ENCODE data around the gene PHF2. TPM values are rescaled to one million over a fixed set of nuclear protein-coding genes. Genes with fewer than 3 reads are reported as not detected.

The PHF2 gene
- total RNA-seq, 2 experiments from 2014 or later, result 20.6 to 23.7 TPM

DNA sequence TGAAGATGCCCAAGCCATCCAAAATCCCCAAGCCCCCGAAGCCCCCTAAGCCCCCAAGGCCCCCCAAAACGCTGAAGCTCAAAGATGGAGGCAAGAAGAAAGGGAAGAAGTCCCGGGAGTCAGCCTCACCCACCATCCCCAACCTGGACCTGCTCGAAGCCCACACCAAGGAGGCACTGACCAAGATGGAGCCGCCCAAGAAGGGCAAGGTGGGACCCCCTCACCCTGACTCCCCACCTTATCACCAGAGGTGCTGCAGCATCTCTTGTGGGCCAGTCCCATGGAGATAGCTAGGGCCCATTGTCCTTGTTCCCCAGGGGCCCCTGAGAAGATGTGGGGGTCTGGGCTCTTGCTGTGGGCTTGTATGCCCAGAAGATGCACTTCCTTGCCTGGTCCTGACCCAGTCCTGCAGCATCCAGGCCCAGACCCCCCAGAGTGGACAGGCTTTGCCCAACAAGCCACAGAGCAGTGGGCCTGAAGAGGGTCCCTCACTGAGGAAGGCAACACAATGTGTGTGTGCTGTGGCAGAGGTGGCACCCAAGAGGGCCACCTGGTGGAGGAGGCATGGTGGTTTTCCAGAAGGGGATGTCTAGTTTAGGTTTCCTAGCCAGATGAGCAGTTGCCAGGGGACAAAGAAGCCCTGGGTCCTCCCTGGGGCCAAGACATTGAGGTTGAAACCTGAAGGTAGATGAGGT is 84.1 kb downstream of the PHF2 start:
- no peak for TF ChIP-seq EZH2phosphoT487 (IDR thresholded peaks at IDR 0.05; ENCODE audit: borderline replicate concordance, low read depth, low read length)
- TF ChIP-seq, protein P1, sequence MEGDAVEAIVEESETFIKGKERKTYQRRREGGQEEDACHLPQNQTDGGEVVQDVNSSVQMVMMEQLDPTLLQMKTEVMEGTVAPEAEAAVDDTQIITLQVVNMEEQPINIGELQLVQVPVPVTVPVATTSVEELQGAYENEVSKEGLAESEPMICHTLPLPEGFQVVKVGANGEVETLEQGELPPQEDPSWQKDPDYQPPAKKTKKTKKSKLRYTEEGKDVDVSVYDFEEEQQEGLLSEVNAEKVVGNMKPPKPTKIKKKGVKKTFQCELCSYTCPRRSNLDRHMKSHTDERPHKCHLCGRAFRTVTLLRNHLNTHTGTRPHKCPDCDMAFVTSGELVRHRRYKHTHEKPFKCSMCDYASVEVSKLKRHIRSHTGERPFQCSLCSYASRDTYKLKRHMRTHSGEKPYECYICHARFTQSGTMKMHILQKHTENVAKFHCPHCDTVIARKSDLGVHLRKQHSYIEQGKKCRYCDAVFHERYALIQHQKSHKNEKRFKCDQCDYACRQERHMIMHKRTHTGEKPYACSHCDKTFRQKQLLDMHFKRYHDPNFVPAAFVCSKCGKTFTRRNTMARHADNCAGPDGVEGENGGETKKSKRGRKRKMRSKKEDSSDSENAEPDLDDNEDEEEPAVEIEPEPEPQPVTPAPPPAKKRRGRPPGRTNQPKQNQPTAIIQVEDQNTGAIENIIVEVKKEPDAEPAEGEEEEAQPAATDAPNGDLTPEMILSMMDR (conservative IDR thresholded peaks at IDR 0.05; ENCODE audit: low read length), result peak; percentile 20; the same call in 1 of the 2 replicates
- H3K9me2 ChIP-seq (ENCODE audit: insufficient read depth, low read length), result no peaks in the 10 kb centered on the region
- H3K36me3 ChIP-seq (ENCODE audit: insufficient read depth, low read length), result no peaks in the 10 kb centered on the region
- intact Hi-C loops (cut with micrococcal nuclease; ENCODE audit: unreplicated experiment), result no loop called here
- no peak for DNase-seq (ENCODE audit: low spot score)
- no peak overlapping the region for H2AFZ ChIP-seq (ENCODE audit: low read length)
- no peak overlapping the region for H3K4me2 ChIP-seq (ENCODE audit: low read length)
- BruUV-seq (replicated peaks), result no TSS peak
- H3K4me3 ChIP-seq (ENCODE audit: low read depth, low read length, poor library complexity, severe bottlenecking), result no peak overlapping the region
- no peaks in the 10 kb centered on the region for H3K9me3 ChIP-seq (ENCODE audit: low read length)
- no peaks in the 10 kb centered on the region for H3K79me2 ChIP-seq (ENCODE audit: insufficient read depth, low read depth, low read length)
- no peak overlapping the region for H3K27ac ChIP-seq (ENCODE audit: low read depth, low read length, poor library complexity, severe bottlenecking)
- no peaks in the 10 kb centered on the region for H4K20me1 ChIP-seq (ENCODE audit: insufficient read depth, low read length)
- ChIA-PET POLR2A (no interaction called here), CTCF (ENCODE audit: unreplicated experiment) (no interaction called here)
- no peaks in the 10 kb centered on the region for H3K4me1 ChIP-seq (ENCODE audit: insufficient read depth, low read length, poor library complexity, severe bottlenecking)

DNA sequence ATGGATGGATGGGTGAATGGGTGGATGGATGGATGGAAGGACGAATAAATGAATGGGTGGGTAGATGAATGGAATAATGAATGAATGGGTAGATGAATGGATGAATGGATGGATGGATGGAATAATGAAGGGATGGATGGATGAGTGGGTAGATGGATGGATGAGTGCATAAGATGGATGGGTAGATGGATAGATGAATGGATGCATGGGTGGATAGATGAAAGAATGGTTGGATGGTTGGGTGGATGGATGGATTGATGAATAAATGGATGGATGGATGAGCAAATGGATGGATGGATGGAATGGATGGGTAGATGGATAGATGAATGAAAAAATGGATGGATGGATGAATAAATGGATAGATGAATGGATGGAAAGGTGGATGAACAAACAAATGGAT is 85.2 kb downstream of the PHF2 start:
- Histone ChIP-seq H3K36me3 (ENCODE audit: insufficient read depth, low read length) (no peaks in the 10 kb centered on the region), H3K9me3 (ENCODE audit: low read length) (no peaks in the 10 kb centered on the region), H3K4me1 (ENCODE audit: insufficient read depth, low read length, poor library complexity, severe bottlenecking) (no peaks in the 10 kb centered on the region), H3K79me2 (ENCODE audit: insufficient read depth, low read depth, low read length) (no peaks in the 10 kb centered on the region), H3K4me2 (ENCODE audit: low read length) (no peak overlapping the region), H3K9me2 (ENCODE audit: insufficient read depth, low read length) (no peaks in the 10 kb centered on the region), H4K20me1 (ENCODE audit: insufficient read depth, low read length) (no peaks in the 10 kb centered on the region), H3K27ac (ENCODE audit: low read depth, low read length, poor library complexity, severe bottlenecking) (no peak overlapping the region), H2AFZ (ENCODE audit: low read length) (no peak overlapping the region), H3K4me3 (ENCODE audit: low read depth, low read length, poor library complexity, severe bottlenecking) (no peak overlapping the region)
- intact Hi-C loops (cut with micrococcal nuclease; ENCODE audit: unreplicated experiment), result no loop called here
- DNase-seq (ENCODE audit: low spot score), result no peak
- CTCF ChIA-PET (ENCODE audit: unreplicated experiment), result no interaction called here
- BruUV-seq (replicated peaks), result no TSS peak
- POLR2A ChIA-PET, result no interaction called here
- TF ChIP-seq EZH2phosphoT487 (IDR thresholded peaks at IDR 0.05; ENCODE audit: borderline replicate concordance, low read depth, low read length), result no peak
- TF ChIP-seq, protein P1 (conservative IDR thresholded peaks at IDR 0.05; ENCODE audit: low read length), result no peak

DNA sequence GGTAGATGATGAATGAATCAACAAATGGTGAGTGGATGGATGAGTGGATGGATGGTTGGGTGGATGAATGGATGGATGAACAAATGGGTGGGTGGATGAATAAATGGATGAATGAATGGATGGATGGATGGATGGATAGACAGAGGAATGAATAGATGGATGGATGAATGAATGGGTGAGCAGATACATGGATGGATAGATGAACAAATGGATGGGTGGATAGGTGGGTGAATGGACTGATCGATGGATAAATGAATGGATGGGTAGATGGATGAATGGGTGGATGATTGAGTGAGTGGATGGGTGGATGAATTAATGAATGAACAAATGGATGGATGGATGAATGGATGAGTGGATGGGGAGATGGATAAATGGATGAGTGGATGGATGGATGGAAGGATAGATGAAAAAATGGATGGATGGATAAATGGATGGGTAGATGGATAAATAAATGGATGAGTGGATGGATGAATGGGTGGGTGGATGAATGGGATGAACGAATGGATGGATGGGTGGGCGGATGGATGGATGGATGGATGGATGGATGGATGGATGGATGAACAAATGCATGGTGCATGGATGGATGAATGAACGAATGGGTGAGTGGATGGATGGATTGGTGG is 85.7 kb downstream of the PHF2 start:
- POLR2A ChIA-PET, result interaction anchor here (0.7 kb wide), 1 partner anchor 17 kb away, joined by 6 read pairs; no protein-coding TSS in a partner anchor
- Histone ChIP-seq H3K27ac (ENCODE audit: low read depth, low read length, poor library complexity, severe bottlenecking) (no peak overlapping the region), H3K4me1 (ENCODE audit: insufficient read depth, low read length, poor library complexity, severe bottlenecking) (no peaks in the 10 kb centered on the region), H3K9me2 (ENCODE audit: insufficient read depth, low read length) (no peaks in the 10 kb centered on the region), H3K4me3 (ENCODE audit: low read depth, low read length, poor library complexity, severe bottlenecking) (no peak overlapping the region), H3K36me3 (ENCODE audit: insufficient read depth, low read length) (no peaks in the 10 kb centered on the region), H2AFZ (ENCODE audit: low read length) (no peak overlapping the region), H3K9me3 (ENCODE audit: low read length) (no peaks in the 10 kb centered on the region), H3K79me2 (ENCODE audit: insufficient read depth, low read depth, low read length) (no peaks in the 10 kb centered on the region), H3K4me2 (ENCODE audit: low read length) (no peak overlapping the region), H4K20me1 (ENCODE audit: insufficient read depth, low read length) (no peaks in the 10 kb centered on the region)
- no peak for DNase-seq (ENCODE audit: low spot score)
- intact Hi-C loops (cut with micrococcal nuclease; ENCODE audit: unreplicated experiment), result no loop called here
- CTCF ChIA-PET (ENCODE audit: unreplicated experiment), result no interaction called here
- TF ChIP-seq EZH2phosphoT487 (IDR thresholded peaks at IDR 0.05; ENCODE audit: borderline replicate concordance, low read depth, low read length), result no peak
- TF ChIP-seq, protein P1 (conservative IDR thresholded peaks at IDR 0.05; ENCODE audit: low read length), result no peak
- no TSS peak for BruUV-seq (replicated peaks)
